MM.1S (cell line): ENCODE measurements around the gene PTGER2.

Experiments
- DNase-seq: peaks from one replicate; pipeline ENCODE4 v3.0.0-alpha.2; 2015
- H2AFZ ChIP-seq: fragments of 300-600 bp; sonication (generic); 2 replicates; pipeline ENCODE4 v1.6.0; 2016; ENCODE audit warnings: antibody characterized with exemption, low read length
- H3F3A ChIP-seq: fragments of 300-600 bp; sonication (generic); 2 replicates; pipeline ENCODE4 v1.6.1; 2016; ENCODE audit warnings: mild to moderate bottlenecking, antibody characterized with exemption, low read length, moderate library complexity, mixed read lengths; ENCODE audit not compliant: insufficient read depth
- H3K27ac ChIP-seq: fragments of 300-600 bp; sonication (generic); 2 replicates; pipeline ENCODE4 v1.5.1; 2016; ENCODE audit warnings: mild to moderate bottlenecking, low read length
- H3K27me3 ChIP-seq: fragments of 300-600 bp; sonication (generic); replicated peaks from 2 replicates; pipeline ENCODE4 v1.6.0; 2016; ENCODE audit warnings: low read length; ENCODE audit not compliant: insufficient read depth
- H3K36me3 ChIP-seq: fragments of 300-600 bp; sonication (generic); replicated peaks from 2 replicates; pipeline ENCODE4 v1.6.1; 2016; ENCODE audit warnings: mild to moderate bottlenecking, low read length, mixed read lengths; ENCODE audit not compliant: insufficient read depth
- H3K4me1 ChIP-seq: fragments of 300-600 bp; sonication (generic); 2 replicates; pipeline ENCODE4 v1.6.1; 2016; ENCODE audit warnings: low read length, mixed read lengths
- H3K4me2 ChIP-seq: fragments of 300-600 bp; sonication (generic); 2 replicates; pipeline ENCODE4 v1.6.0; 2016; ENCODE audit warnings: low read depth, low read length
- H3K4me3 ChIP-seq: fragments of 300-600 bp; sonication (generic); 2 replicates; pipeline ENCODE4 v1.5.1; 2016; ENCODE audit warnings: low read length, mixed read lengths
- H3K79me2 ChIP-seq: fragments of 300-600 bp; sonication (generic); 2 replicates; pipeline ENCODE4 v1.6.1; 2016; ENCODE audit warnings: mixed run types, low read length, mixed read lengths
- H3K9ac ChIP-seq: fragments of 300-600 bp; sonication (generic); 2 replicates; pipeline ENCODE4 v1.6.1; 2016; ENCODE audit warnings: low read length, mixed read lengths
- H3K9me2 ChIP-seq: fragments of 300-600 bp; sonication (generic); replicated peaks from 2 replicates; pipeline ENCODE4 v1.6.1; 2016; ENCODE audit warnings: mild to moderate bottlenecking, low read length, mixed read lengths; ENCODE audit not compliant: insufficient read depth
- H3K9me3 ChIP-seq: fragments of 300-600 bp; sonication (generic); replicated peaks from 2 replicates; pipeline ENCODE4 v1.6.1; 2016; ENCODE audit warnings: mild to moderate bottlenecking, low read length, mixed read lengths; ENCODE audit not compliant: insufficient read depth
- H4K20me1 ChIP-seq: fragments of 300-600 bp; sonication (generic); 2 replicates; pipeline ENCODE4 v1.6.1; 2016; ENCODE audit warnings: mild to moderate bottlenecking, low read length, moderate library complexity, mixed read lengths; ENCODE audit not compliant: insufficient read depth
- EZH2 ChIP-seq: fragments of 300-600 bp; sonication (generic); optimal IDR thresholded peaks from 2 replicates; pipeline ENCODE3; 2017; ENCODE audit warnings: low read depth, mild to moderate bottlenecking, antibody characterized with exemption, low read length, mixed read lengths
- EZH2phosphoT487 ChIP-seq: fragments of 300-600 bp; sonication (generic); IDR thresholded peaks from 2 replicates; pipeline ENCODE4 v1.6.1; 2018; ENCODE audit warnings: antibody characterized with exemption, low read length
- TF ChIP-seq, protein P1 (sequence below): fragments of 300-600 bp; sonication (generic); IDR thresholded peaks from 2 replicates; pipeline ENCODE4 v1.5.1; 2016; ENCODE audit warnings: antibody characterized with exemption, low read length, mixed read lengths

PTGER2 gene

GRCh38 chr14:52377940-52378339 lies 63.8 kb downstream of the PTGER2 start:
- H3F3A ChIP-seq: no peaks in the 10 kb centered on the region
- H2AFZ ChIP-seq: no peak overlapping the region
- TF ChIP-seq EZH2 (no peak), EZH2phosphoT487 (no peak)
- TF ChIP-seq, protein P1, sequence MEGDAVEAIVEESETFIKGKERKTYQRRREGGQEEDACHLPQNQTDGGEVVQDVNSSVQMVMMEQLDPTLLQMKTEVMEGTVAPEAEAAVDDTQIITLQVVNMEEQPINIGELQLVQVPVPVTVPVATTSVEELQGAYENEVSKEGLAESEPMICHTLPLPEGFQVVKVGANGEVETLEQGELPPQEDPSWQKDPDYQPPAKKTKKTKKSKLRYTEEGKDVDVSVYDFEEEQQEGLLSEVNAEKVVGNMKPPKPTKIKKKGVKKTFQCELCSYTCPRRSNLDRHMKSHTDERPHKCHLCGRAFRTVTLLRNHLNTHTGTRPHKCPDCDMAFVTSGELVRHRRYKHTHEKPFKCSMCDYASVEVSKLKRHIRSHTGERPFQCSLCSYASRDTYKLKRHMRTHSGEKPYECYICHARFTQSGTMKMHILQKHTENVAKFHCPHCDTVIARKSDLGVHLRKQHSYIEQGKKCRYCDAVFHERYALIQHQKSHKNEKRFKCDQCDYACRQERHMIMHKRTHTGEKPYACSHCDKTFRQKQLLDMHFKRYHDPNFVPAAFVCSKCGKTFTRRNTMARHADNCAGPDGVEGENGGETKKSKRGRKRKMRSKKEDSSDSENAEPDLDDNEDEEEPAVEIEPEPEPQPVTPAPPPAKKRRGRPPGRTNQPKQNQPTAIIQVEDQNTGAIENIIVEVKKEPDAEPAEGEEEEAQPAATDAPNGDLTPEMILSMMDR: no peak
- no peak overlapping the region for H3K4me2 ChIP-seq
- H4K20me1 ChIP-seq: no peaks in the 10 kb centered on the region
- no peak overlapping the region for H3K9ac ChIP-seq
- H3K36me3 ChIP-seq: no peaks in the 10 kb centered on the region
- no peaks in the 10 kb centered on the region for H3K9me2 ChIP-seq
- H3K4me1 ChIP-seq: no peaks in the 10 kb centered on the region
- H3K9me3 ChIP-seq: no peaks in the 10 kb centered on the region
- no peak overlapping the region for H3K27ac ChIP-seq
- no peak overlapping the region for H3K4me3 ChIP-seq
- H3K79me2 ChIP-seq: no peaks in the 10 kb centered on the region
- no peaks in the 10 kb centered on the region for H3K27me3 ChIP-seq
- no peak for DNase-seq
